Body of pancreas (tissue), 4 donors: ENCODE data around the gene ZNF511. TPM values are rescaled to one million over a fixed set of nuclear protein-coding genes. Genes with fewer than 3 reads are reported as not detected.
A peak's percentile ranks its signal among the peaks of the same experiment; 100 is the strongest.

Experiments used
- ATAC-seq: fragments of 150-250 bp; one replicate; pipeline ENCODE4 v1.9.1; 2016
- DNase-seq, 4 donors: peaks; one replicate each; pipeline ENCODE4 v3.0.0-alpha.2; 2019
- H3K27ac ChIP-seq, 4 donors: fragments of 200-600 bp; sonication (generic); 1 replicate in 3 of 4; 2 replicates in 1 of 4; pipeline versions ENCODE4 v1.5.1 to v1.6.1; 2016 to 2019; ENCODE audit warnings: mild to moderate bottlenecking in 1 of 4, mixed read lengths in 1 of 4, moderate library complexity in 1 of 4
- H3K27me3 ChIP-seq, 2 donors: fragments of 200-600 bp; sonication (generic); one replicate each; pipeline ENCODE4 v1.6.0; 2016; ENCODE audit warnings: mild to moderate bottlenecking in 1 of 2
- H3K36me3 ChIP-seq, 2 donors: fragments of 200-600 bp; sonication (generic); replicated peaks in 1 of 2; 2 replicates each; pipeline ENCODE4 v1.5.1; 2016; ENCODE audit warnings: low read depth in 2 of 2; ENCODE audit not compliant: insufficient read depth in 1 of 2
- H3K4me1 ChIP-seq: fragments of 200-600 bp; sonication (generic); one replicate; pipeline ENCODE4 v1.6.0; 2016
- H3K4me3 ChIP-seq, 2 donors: fragments of 200-600 bp; sonication (generic); 1 replicate in 1 of 2; 2 replicates in 1 of 2; pipeline ENCODE4 v1.5.1; 2016 to 2019
- H3K9me3 ChIP-seq, 3 donors: fragments of 200-600 bp; sonication (generic); 1 replicate in 2 of 3; 2 replicates in 1 of 3; pipeline ENCODE4 v1.5.1; 2016
- CTCF ChIP-seq, 7 experiments: fragments of 450-650 bp in 4 of 7; fragments of 200-600 bp in 3 of 7; sonication (generic) in 3 of 7; IDR thresholded peaks; one replicate each; pipeline ENCODE4 v1.5.1; 2016 to 2019; ENCODE audit warnings: antibody characterized with exemption in 7 of 7
- POLR2A ChIP-seq, 3 donors: fragments of 450-650 bp; IDR thresholded peaks; one replicate each; pipeline ENCODE4 v1.6.1; 2016; ENCODE audit warnings: antibody characterized with exemption in 3 of 3, mild to moderate bottlenecking in 2 of 3
- WGBS, 2 donors: methylation state at CpG; one replicate each; pipeline ENCODE4 v1.1.5; 2017; 5-methylcytosine and 5-hydroxymethylcytosine counted together
- intact Hi-C: fragments of 100-400 bp; cut with DNase I; formaldehyde crosslinking; loops from one replicate; pipeline ENCODE4 v1.15.1; 2023
- total RNA-seq, 2 donors: library from RNA; depleted of rRNA; stranded (reverse); fragments of >200 nt; gene quantifications; one replicate each; pipeline ENCODE4 v1.1.0, GENCODE V29; 2016

The ZNF511 gene
- total RNA-seq, 2 donors from 2014 or later = 15.0 to 22.7 TPM

- 12 to 54% methylated on average over 15 to 59 of the region's 63 CpGs for WGBS, 2 donors
- TF ChIP-seq CTCF (IDR thresholded peaks at IDR 0.05) = no peak
- TF ChIP-seq POLR2A (IDR thresholded peaks at IDR 0.05) = no peak
- peak in 3 of 4 donors; percentile 33 to 44 (median 35) for DNase-seq
- Histone ChIP-seq H3K9me3 (no peaks in the 10 kb centered on the region), H3K36me3 (peaks cover 0 to 2% of the 10 kb centered on the region in 2 donors), H3K4me3 (no peak within 1 kb of the TSS), H3K4me1 (peaks cover 38% of the 10 kb centered on the region), H3K27me3 (no peaks in the 10 kb centered on the region), H3K27ac (peak within 1 kb of the TSS in 2 of 4 donors; percentile 67 to 84)
- intact Hi-C loops = no loop called here
- no peak for ATAC-seq
Measured at GRCh38 chr10:133276435-133277201, 32.1 kb upstream of the ZNF511 start, which contains the start of gene ADAM8. Gene ADAM8, minus strand, starts transcription at chr10:133276868. Its CDS starts 51 bp downstream, at chr10:133276817.

- WGBS, 2 donors = 72 to 73% methylated on average over 11 to 22 of the region's 25 CpGs
- no peaks in the 10 kb centered on the region for H3K9me3 ChIP-seq
- peaks cover 3 to 9% of the 10 kb centered on the region in 2 donors for H3K36me3 ChIP-seq
- no peak for ATAC-seq
- TF ChIP-seq POLR2A (IDR thresholded peaks at IDR 0.05) (no peak), CTCF (IDR thresholded peaks at IDR 0.05) (no peak)
- no peak for DNase-seq
- H3K27ac ChIP-seq = peak overlapping the region in 3 of 4 donors; percentile 25 to 84 (median 67)
- intact Hi-C loops = no loop called here
- peaks cover 38% of the 10 kb centered on the region for H3K4me1 ChIP-seq
- no peaks in the 10 kb centered on the region for H3K27me3 ChIP-seq
- no peak overlapping the region for H3K4me3 ChIP-seq
Measured at GRCh38 chr10:133277277-133277992, 31.3 kb upstream of the ZNF511 start.

DNA sequence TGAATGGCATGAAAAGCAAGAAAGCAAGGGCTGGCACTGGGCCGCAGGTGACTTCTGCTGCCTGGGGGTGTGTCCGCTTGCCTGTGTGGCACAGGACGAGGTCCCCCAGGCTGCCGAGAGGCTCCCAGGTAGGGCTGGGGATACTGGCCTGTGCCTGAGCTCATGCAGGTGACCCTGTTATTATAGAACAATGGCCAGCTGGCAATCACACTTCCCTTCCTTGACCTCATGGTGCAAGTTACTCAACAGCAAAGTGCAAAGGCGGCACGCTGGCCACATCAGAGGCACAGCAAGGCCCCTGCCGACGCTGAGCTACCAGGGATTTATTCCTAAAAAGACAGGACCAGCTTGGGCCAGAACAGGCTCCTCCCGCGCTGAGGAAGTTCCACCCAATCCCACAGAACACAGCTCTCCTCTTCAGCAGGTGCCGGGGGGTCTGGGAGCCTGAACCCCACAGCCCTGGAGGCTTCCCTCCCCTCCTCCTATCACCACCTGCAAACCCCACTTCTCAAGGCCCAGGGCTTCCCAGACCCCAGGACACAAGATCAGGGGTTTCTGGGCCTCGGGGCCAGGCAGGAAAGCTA is 30.6 kb upstream of the ZNF511 start:
- Histone ChIP-seq H3K4me1 (peaks cover 38% of the 10 kb centered on the region), H3K27me3 (no peaks in the 10 kb centered on the region), H3K4me3 (no peak overlapping the region), H3K36me3 (peaks cover 9 to 16% of the 10 kb centered on the region in 2 donors), H3K9me3 (no peaks in the 10 kb centered on the region), H3K27ac (peak overlapping the region; percentile 25 to 84 (median 57))
- DNase-seq = peak in 3 of 4 donors; percentile 43 to 67 (median 48)
- 36 to 54% methylated on average over 8 to 12 of the region's 12 CpGs for WGBS, 2 donors
- TF ChIP-seq CTCF (IDR thresholded peaks at IDR 0.05) (no peak), POLR2A (IDR thresholded peaks at IDR 0.05) (no peak)
- intact Hi-C loops = no loop called here
- peak; percentile 15 for ATAC-seq

DNA sequence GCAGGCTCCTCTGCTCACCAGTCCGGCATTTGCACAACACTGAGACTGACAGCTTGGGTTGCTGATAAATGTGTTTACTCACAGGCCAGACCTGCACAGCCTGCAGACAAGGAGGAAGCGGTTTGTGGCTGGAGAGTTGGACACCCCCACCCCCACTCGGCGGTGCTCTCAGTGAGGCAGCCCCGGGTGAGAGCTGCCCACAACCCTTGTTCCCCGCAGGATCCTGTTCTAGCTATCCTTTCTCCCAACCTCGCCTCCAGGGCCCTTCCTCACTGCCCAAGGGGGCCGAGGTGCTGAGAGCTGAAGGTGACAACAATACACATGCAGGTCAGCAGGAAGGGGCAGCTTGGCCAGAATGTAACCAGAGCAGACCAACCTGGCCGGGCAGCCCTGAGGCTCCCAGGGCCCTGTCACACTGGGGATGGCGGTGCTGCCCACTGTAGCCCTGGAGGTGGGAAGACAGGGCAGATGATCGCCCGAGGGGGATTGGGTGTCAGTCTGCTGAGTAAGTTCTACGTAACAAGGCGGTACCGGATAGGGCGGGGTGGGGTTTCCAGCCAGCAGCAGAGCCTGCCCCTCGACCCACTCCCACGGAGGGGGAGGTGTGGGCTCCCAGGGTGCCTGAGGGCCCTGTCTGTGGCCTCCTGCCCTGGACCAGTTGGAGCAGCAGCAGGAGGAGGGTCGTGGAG is 30.0 kb upstream of the ZNF511 start:
- no peaks in the 10 kb centered on the region for H3K27me3 ChIP-seq
- ATAC-seq = peak; percentile 85
- 30 to 58% methylated on average over 11 to 19 of the region's 19 CpGs for WGBS, 2 donors
- H3K27ac ChIP-seq = peak overlapping the region; percentile 25 to 84 (median 57)
- no peaks in the 10 kb centered on the region for H3K9me3 ChIP-seq
- H3K4me3 ChIP-seq = no peak overlapping the region
- intact Hi-C loops = no loop called here
- DNase-seq = peak; percentile 74 to 92 (median 83)
- peaks cover 13 to 19% of the 10 kb centered on the region in 2 donors for H3K36me3 ChIP-seq
- no peak for TF ChIP-seq CTCF (IDR thresholded peaks at IDR 0.05)
- peak in 1 of 3 donors; percentile 36 for TF ChIP-seq POLR2A (IDR thresholded peaks at IDR 0.05)
- peaks cover 38% of the 10 kb centered on the region for H3K4me1 ChIP-seq
